ENCODE data around the gene HDLBP.

DNA sequence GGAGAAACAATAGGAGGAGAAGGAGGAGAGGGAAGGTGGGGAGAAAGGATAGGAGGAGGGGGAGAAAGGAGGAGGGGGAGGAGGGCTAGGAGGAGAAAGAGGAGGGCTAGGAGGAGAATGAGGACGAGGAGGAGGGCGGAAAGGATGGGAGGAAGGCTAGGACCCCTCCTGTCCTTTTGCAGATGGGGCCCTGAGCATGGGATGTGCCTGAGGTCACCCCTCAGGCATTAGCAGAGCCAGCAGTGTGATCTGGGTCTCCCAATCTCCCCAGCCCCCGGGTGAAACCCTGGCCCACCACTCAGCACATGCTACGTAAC is 127.6 kb downstream of the HDLBP start:
- TF ChIP-seq, protein P1, sequence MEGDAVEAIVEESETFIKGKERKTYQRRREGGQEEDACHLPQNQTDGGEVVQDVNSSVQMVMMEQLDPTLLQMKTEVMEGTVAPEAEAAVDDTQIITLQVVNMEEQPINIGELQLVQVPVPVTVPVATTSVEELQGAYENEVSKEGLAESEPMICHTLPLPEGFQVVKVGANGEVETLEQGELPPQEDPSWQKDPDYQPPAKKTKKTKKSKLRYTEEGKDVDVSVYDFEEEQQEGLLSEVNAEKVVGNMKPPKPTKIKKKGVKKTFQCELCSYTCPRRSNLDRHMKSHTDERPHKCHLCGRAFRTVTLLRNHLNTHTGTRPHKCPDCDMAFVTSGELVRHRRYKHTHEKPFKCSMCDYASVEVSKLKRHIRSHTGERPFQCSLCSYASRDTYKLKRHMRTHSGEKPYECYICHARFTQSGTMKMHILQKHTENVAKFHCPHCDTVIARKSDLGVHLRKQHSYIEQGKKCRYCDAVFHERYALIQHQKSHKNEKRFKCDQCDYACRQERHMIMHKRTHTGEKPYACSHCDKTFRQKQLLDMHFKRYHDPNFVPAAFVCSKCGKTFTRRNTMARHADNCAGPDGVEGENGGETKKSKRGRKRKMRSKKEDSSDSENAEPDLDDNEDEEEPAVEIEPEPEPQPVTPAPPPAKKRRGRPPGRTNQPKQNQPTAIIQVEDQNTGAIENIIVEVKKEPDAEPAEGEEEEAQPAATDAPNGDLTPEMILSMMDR (conservative IDR thresholded peaks at IDR 0.05 in 1 of 2, IDR thresholded peaks at IDR 0.05 in 1 of 2; ENCODE audit: extremely low read depth in 1 of 2, insufficient read depth in 1 of 2, low read depth in 1 of 2, low read length in 2 of 2) = no peak
- no peak for TF ChIP-seq EZH2 (IDR thresholded peaks at IDR 0.05; ENCODE audit: borderline replicate concordance, low read length)

All from mammary epithelial cell (primary cell).